Stimulated activated naive CD8-positive, alpha-beta T cell treated with anti-CD3 and anti-CD28 coated beads, Interleukin-15, amount 100 ng/mL, for 72 hours (primary cell): Measurements from ENCODE around the gene DPP6.
"Not testable (repeated sequence)": the region's sequence is repeated elsewhere in the genome, so short reads cannot be mapped to it uniquely, and the experiment has no call there.

Source experiments
- ATAC-seq: fragments of 150-1000 bp; cut with Tn5 transposase; 2 replicates; pipeline ENCODE4 v1.10.0; 2021; ENCODE audit warnings: mild to moderate bottlenecking, moderate library complexity
- DNase-seq, 2 donors: peaks; one replicate each; pipeline ENCODE4 v3.0.0; 2021 to 2022
- H3K27ac Mint-ChIP-seq, 2 donors: one replicate each; pipeline ENCODE4 v1.8.0; 2022; ENCODE audit warnings: mild to moderate bottlenecking in 2 of 2, mixed read lengths in 2 of 2, moderate library complexity in 2 of 2
- H3K27me3 Mint-ChIP-seq: one replicate; pipeline ENCODE4 v1.8.0; 2022; ENCODE audit warnings: mixed read lengths
- H3K4me1 Mint-ChIP-seq: one replicate; pipeline ENCODE4 v1.8.0; 2022; ENCODE audit warnings: mild to moderate bottlenecking, mixed read lengths
- H3K4me3 Mint-ChIP-seq, 2 donors: one replicate each; pipeline ENCODE4 v1.8.0; 2022; ENCODE audit warnings: mild to moderate bottlenecking in 2 of 2, mixed read lengths in 2 of 2, moderate library complexity in 1 of 2
- H3K9me3 Mint-ChIP-seq, 2 donors: one replicate each; pipeline ENCODE4 v1.8.0; 2022; ENCODE audit warnings: mixed read lengths in 2 of 2

DPP6 gene

DNA sequence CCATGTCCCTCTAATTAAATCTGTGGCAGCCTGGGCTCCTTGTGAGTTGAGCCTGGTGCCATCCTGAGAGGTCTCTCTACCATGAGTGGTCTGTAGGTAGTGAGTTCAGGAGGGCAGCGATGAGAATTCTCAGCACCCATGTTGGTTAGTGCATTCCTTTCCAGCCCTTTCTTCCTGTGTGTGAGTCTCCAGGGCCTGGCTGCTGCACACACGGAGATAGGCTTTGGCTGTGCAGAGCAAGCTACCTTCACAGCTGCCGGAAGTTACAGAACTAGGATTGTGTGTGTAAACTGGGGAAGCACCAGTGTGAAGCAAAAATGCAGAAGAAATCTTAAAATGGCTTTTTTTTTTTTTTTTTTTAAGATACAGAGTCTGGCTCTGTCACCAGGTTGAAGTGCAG lies 592.2 kb downstream of the DPP6 start:
- H3K27ac Mint-ChIP-seq = no peak overlapping the region
- no peak overlapping the region for H3K4me3 Mint-ChIP-seq
- H3K9me3 Mint-ChIP-seq = peaks cover 0 to 5% of the 10 kb centered on the region in 2 donors
- DNase-seq (no peak), ATAC-seq (no peak)
- H3K4me1 Mint-ChIP-seq = no peaks in the 10 kb centered on the region
- peaks cover 9% of the 10 kb centered on the region for H3K27me3 Mint-ChIP-seq

- no peaks in the 10 kb centered on the region for H3K4me1 Mint-ChIP-seq
- DNase-seq (no peak), ATAC-seq (no peak)
- peaks cover 0 to 10% of the 10 kb centered on the region in 2 donors for H3K9me3 Mint-ChIP-seq
- H3K4me3 Mint-ChIP-seq = no peak overlapping the region
- no peak overlapping the region for H3K27ac Mint-ChIP-seq
- H3K27me3 Mint-ChIP-seq = no peaks in the 10 kb centered on the region
Measured at GRCh38 chr7:154646126-154647013, 594.2 kb downstream of the DPP6 start.

DNA sequence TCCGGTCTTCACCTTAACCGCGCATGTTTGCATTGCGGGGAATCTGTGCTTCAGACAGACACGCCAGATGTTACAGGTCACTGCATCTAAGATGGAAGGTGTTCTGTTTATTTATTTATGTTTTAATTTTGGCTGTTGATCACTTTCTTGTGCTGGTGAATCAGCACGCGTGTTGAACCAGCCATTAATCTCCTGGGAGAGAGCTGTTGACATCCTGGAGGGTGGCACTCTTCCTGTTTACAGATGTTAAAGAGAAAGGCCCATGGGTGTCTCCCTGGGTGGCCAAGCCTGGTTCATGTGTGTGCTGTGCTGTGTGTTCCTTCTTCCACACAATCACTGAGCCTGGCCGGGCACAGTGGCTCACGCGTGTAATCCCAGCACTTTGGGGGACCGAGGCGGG lies 595.4 kb downstream of the DPP6 start:
- Mint-ChIP-seq H3K4me1 (no peaks in the 10 kb centered on the region), H3K27ac (no peak overlapping the region), H3K9me3 (peaks cover 0 to 10% of the 10 kb centered on the region in 2 donors), H3K27me3 (no peaks in the 10 kb centered on the region), H3K4me3 (no peak overlapping the region)
- ATAC-seq (no peak), DNase-seq (no peak)

GRCh38 chr7:154649015-154649414 lies 596.8 kb downstream of the DPP6 start:
- H3K27me3 Mint-ChIP-seq = no peaks in the 10 kb centered on the region
- no peak for DNase-seq
- H3K4me3 Mint-ChIP-seq = no peak overlapping the region
- H3K27ac Mint-ChIP-seq = no peak overlapping the region
- peaks cover 0 to 10% of the 10 kb centered on the region in 2 donors for H3K9me3 Mint-ChIP-seq
- no peak for ATAC-seq
- H3K4me1 Mint-ChIP-seq = no peaks in the 10 kb centered on the region

DNA sequence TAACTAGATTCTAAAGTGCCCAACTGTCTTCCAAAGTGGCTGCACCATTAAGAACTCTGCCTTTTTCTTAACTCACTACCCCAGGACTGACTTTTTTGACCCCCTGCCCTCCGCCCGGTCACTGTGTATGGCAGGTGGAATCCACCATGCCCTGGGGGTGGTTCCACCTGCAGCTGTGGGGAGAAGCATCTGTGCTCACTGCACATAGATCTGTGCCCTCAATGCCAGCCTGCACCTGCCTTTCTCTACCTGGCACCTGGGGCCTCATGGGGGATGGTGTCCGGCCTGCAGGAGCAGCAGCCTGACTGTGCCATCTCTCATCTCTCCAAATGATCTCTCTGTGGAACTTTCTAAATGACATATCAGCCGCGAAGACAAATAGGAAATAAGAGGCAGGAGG lies 597.2 kb downstream of the DPP6 start:
- no peak for DNase-seq
- H3K9me3 Mint-ChIP-seq = peaks cover 0 to 10% of the 10 kb centered on the region in 2 donors
- H3K4me1 Mint-ChIP-seq = no peaks in the 10 kb centered on the region
- no peak for ATAC-seq
- no peaks in the 10 kb centered on the region for H3K27me3 Mint-ChIP-seq
- H3K27ac Mint-ChIP-seq = no peak overlapping the region
- H3K4me3 Mint-ChIP-seq = no peak overlapping the region

DNA sequence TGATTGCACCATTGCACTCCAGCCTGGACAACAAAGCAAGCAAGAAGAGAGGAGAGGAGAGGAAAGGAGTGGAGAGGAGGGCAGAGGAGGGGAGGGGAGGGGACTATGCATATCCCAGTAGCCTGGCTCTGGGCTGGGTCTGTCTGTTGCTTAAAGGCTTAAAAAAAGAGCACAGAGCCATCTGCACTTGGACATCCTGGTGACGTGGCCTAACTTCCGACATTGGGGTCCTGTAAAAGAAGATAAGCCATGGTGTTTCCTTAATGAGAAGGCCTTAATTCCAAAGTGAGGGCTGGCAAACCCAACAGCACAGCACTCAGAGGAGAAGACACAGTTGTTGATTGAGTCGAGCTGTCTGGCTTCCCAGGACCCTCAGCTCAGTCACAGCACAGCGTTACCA lies 598.1 kb downstream of the DPP6 start:
- DNase-seq (no peak), ATAC-seq (no peak)
- Mint-ChIP-seq H3K4me3 (no peak overlapping the region), H3K9me3 (peaks cover 0 to 10% of the 10 kb centered on the region in 2 donors), H3K4me1 (no peaks in the 10 kb centered on the region), H3K27ac (no peak overlapping the region), H3K27me3 (no peaks in the 10 kb centered on the region)

- no peak overlapping the region for H3K27ac Mint-ChIP-seq
- peaks cover 3 to 16% of the 10 kb centered on the region in 2 donors for H3K9me3 Mint-ChIP-seq
- ATAC-seq (no peak), DNase-seq (no peak)
- H3K4me3 Mint-ChIP-seq = no peak overlapping the region
- H3K27me3 Mint-ChIP-seq = no peaks in the 10 kb centered on the region
- H3K4me1 Mint-ChIP-seq = no peaks in the 10 kb centered on the region
Measured at GRCh38 chr7:154651501-154651900, 599.3 kb downstream of the DPP6 start.

- H3K4me1 Mint-ChIP-seq = no peaks in the 10 kb centered on the region
- H3K4me3 Mint-ChIP-seq = no peak overlapping the region
- ATAC-seq (no peak), DNase-seq (no peak)
- H3K9me3 Mint-ChIP-seq = peaks cover 5 to 18% of the 10 kb centered on the region in 2 donors
- H3K27ac Mint-ChIP-seq = no peak overlapping the region
- no peaks in the 10 kb centered on the region for H3K27me3 Mint-ChIP-seq
Measured at GRCh38 chr7:154652564-154652963, 600.4 kb downstream of the DPP6 start.

GRCh38 chr7:154653281-154653680 lies 601.1 kb downstream of the DPP6 start:
- no peak for ATAC-seq
- H3K27me3 Mint-ChIP-seq = no peaks in the 10 kb centered on the region
- DNase-seq = no peak
- no peaks in the 10 kb centered on the region for H3K4me1 Mint-ChIP-seq
- H3K9me3 Mint-ChIP-seq = peaks cover 8 to 22% of the 10 kb centered on the region in 2 donors
- no peak overlapping the region for H3K4me3 Mint-ChIP-seq
- H3K27ac Mint-ChIP-seq = no peak overlapping the region

DNA sequence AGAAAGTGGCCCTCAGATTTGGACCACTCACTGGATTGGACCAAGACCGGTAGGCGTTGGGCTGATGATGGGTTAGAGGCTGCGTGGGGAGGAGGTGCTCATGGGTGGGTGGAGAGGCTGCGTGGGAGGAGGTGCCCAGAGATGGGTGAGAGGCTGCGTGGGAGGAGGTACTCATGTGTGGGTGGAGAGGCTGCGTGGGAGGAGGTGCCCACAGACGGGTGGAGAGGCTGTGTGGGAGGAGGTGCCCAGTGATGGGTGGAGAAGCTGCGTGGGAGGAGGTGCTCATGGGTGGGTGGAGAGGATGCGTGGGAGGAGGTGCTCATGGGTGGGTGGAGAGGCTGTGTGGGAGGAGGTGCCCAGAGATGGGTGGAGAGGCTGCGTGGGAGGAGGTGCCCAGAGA lies 604.4 kb downstream of the DPP6 start:
- ATAC-seq = no peak
- DNase-seq = no peak
- no peak overlapping the region for H3K27ac Mint-ChIP-seq
- no peak overlapping the region for H3K4me3 Mint-ChIP-seq
- H3K9me3 Mint-ChIP-seq = peaks cover 22 to 28% of the 10 kb centered on the region in 2 donors
- no peaks in the 10 kb centered on the region for H3K4me1 Mint-ChIP-seq
- H3K27me3 Mint-ChIP-seq = no peaks in the 10 kb centered on the region

DNA sequence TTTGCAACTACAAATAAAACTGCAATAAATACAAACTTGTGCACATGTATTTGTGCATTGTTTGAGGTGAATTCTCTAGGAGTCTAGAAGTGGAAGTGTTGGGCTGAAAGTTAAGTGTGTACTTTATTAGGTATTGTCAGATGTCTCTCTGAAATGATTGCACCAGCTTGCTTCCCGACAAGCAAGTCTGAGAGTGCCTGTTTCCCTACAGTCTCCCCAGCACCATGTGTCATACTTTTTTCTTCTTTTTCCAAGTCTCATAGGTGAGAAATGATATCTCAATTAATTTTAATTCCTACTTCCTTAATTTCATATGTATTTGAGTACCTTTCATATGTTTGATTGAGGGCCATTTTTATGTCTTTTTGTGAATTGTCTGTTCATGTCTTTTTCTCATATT lies 614.6 kb downstream of the DPP6 start:
- H3K27ac Mint-ChIP-seq = no peak overlapping the region
- no peak for DNase-seq
- no peaks in the 10 kb centered on the region for H3K4me1 Mint-ChIP-seq
- H3K4me3 Mint-ChIP-seq = no peak overlapping the region
- peaks cover 9 to 14% of the 10 kb centered on the region in 2 donors for H3K9me3 Mint-ChIP-seq
- ATAC-seq = no peak
- no peaks in the 10 kb centered on the region for H3K27me3 Mint-ChIP-seq

DNA sequence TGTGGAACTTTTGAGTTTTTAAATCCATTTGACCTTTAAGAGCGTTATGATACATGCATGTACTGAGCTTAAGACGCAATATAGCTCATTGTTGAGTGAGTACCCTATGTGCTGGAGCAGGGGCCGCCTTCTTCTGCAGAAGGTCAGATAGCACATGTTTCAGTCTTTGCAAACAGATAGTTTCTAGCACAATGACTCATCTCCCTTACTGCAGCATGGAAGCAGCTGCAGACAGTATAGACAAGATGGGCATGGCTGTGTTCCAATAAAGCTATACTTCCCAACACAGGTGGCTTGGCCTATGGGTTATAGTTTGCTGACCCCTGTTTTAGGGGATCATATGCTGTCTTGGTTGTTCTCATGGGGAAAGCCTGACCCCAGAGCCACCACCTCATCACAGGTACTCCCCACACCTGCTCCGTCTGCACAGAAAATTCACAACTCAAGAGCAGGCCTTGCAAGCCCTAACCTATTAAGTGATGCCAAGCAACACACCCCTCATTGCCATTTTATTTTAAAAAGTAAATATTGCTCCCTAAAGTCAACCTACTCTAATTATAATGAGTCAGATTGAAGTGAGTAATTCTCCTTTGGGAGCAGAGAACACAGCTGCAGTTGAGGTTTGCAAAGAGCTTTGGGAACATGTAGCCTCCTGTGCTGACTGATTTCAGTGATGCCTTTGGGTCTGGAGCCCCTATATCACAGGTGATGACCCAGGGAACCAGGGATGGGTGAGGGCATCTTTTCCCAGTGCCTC lies 620.6 kb downstream of the DPP6 start:
- no peak for DNase-seq
- no peak for ATAC-seq
- H3K9me3 Mint-ChIP-seq = peaks cover 0 to 9% of the 10 kb centered on the region in 2 donors
- H3K27ac Mint-ChIP-seq = no peak overlapping the region
- H3K4me1 Mint-ChIP-seq = no peaks in the 10 kb centered on the region
- no peak overlapping the region for H3K4me3 Mint-ChIP-seq
- no peaks in the 10 kb centered on the region for H3K27me3 Mint-ChIP-seq

- Mint-ChIP-seq H3K27ac (no peak overlapping the region), H3K4me1 (no peaks in the 10 kb centered on the region), H3K9me3 (peaks cover 0 to 17% of the 10 kb centered on the region in 2 donors), H3K4me3 (no peak overlapping the region), H3K27me3 (peaks cover 7% of the 10 kb centered on the region)
- DNase-seq (no peak), ATAC-seq (no peak)
Measured at GRCh38 chr7:154674191-154674590, 622.0 kb downstream of the DPP6 start.

DNA sequence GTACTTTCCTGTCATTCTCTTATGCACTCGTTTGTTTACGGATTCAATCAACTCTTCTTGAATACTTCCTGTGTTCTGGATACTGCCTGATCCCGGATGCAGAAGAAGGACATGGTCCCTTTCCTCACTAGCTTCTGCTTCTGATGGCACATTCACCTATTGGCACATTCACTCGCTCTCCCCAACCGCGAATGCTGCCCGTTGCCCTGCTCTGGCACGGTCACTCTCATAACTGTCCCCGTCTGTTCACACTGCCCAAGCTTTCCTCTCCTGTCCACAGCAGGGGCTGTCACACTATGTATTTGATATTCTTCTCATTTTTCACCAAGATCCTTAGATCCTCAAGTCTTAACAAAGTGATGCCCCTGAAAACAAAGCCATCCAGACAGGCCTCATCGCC lies 623.4 kb downstream of the DPP6 start:
- Mint-ChIP-seq H3K27me3 (peaks cover 7% of the 10 kb centered on the region), H3K27ac (no peak overlapping the region), H3K4me3 (no peak overlapping the region), H3K9me3 (peaks cover 0 to 17% of the 10 kb centered on the region in 2 donors), H3K4me1 (no peaks in the 10 kb centered on the region)
- ATAC-seq (no peak), DNase-seq (no peak)

- not testable (repeated sequence) for H3K27me3 Mint-ChIP-seq, ATAC-seq, H3K4me1 Mint-ChIP-seq, H3K4me3 Mint-ChIP-seq, H3K27ac Mint-ChIP-seq, DNase-seq
- peaks cover 0 to 17% of the 10 kb centered on the region in 2 donors for H3K9me3 Mint-ChIP-seq
Measured at GRCh38 chr7:154676033-154676421, 623.8 kb downstream of the DPP6 start.

GRCh38 chr7:154676422-154677073 lies 624.4 kb downstream of the DPP6 start:
- Mint-ChIP-seq H3K4me3 (no peak overlapping the region), H3K27ac (no peak overlapping the region), H3K27me3 (peaks cover 7% of the 10 kb centered on the region), H3K4me1 (no peaks in the 10 kb centered on the region), H3K9me3 (peaks cover 0 to 17% of the 10 kb centered on the region in 2 donors)
- ATAC-seq (no peak), DNase-seq (no peak)
